Lung (tissue), 12 donors: Measurements from ENCODE around the gene IGLL1. TPM values are rescaled to one million over a fixed set of nuclear protein-coding genes. Genes with fewer than 3 reads are reported as not detected.
A peak's percentile ranks its signal among the peaks of the same experiment; 100 is the strongest.

Source experiments
- ATAC-seq: fragments of 200-7000 bp; cut with Tn5 transposase; one replicate; pipeline ENCODE4 v1.9.1; 2020; ENCODE audit warnings: moderate number of reproducible peaks; ENCODE audit not compliant: insufficient read depth, low FRiP score
- DNase-seq, 3 donors: peaks; one replicate each; pipeline ENCODE4 v3.0.0-alpha.2; 2013 to 2017
- H3K27ac ChIP-seq, 2 donors: one replicate each; pipeline ENCODE4 v1.5.1; 2013; ENCODE audit warnings: mild to moderate bottlenecking in 2 of 2, moderate library complexity in 2 of 2, control low read depth in 1 of 2, inconsistent platforms in 1 of 2, low read depth in 1 of 2, low read length in 1 of 2
- H3K27me3 ChIP-seq, 3 donors: one replicate each; pipeline ENCODE4 v1.5.1; 2013; ENCODE audit warnings: low read length in 2 of 3; ENCODE audit not compliant: control insufficient read depth in 3 of 3, insufficient read depth in 3 of 3
- H3K36me3 ChIP-seq, 4 donors: one replicate each; pipeline ENCODE4 v1.5.1; 2013; ENCODE audit warnings: low read length in 4 of 4, mild to moderate bottlenecking in 1 of 4, moderate library complexity in 1 of 4; ENCODE audit not compliant: control insufficient read depth in 4 of 4, insufficient read depth in 4 of 4
- H3K4me1 ChIP-seq, 5 donors: one replicate each; pipeline ENCODE4 v1.5.1; 2013; ENCODE audit warnings: low read length in 5 of 5, mild to moderate bottlenecking in 2 of 5, moderate library complexity in 1 of 5; ENCODE audit not compliant: control insufficient read depth in 5 of 5, insufficient read depth in 5 of 5
- H3K4me3 ChIP-seq: one replicate; pipeline ENCODE4 v1.5.1; 2013; ENCODE audit warnings: mild to moderate bottlenecking, control low read depth, moderate library complexity
- H3K9ac ChIP-seq, 2 donors: one replicate each; pipeline ENCODE4 v1.5.1; 2013; ENCODE audit warnings: low read length in 2 of 2, control low read depth in 1 of 2; ENCODE audit not compliant: insufficient read depth in 1 of 2
- H3K9me3 ChIP-seq, 4 donors: one replicate each; pipeline ENCODE4 v1.5.1; 2013; ENCODE audit warnings: low read length in 3 of 4, mild to moderate bottlenecking in 1 of 4, moderate library complexity in 1 of 4; ENCODE audit not compliant: control insufficient read depth in 4 of 4, insufficient read depth in 3 of 4
- CTCF ChIP-seq: IDR thresholded peaks from 2 replicates; pipeline ENCODE4 v1.5.1; 2012; ENCODE audit warnings: mild to moderate bottlenecking; ENCODE audit errors: control extremely low read depth, extremely low read depth
- WGBS, 2 donors: extraction: QIAGEN DNeasy Blood & Tissue Kit; methylation state at CpG; one replicate each; pipeline ENCODE4 v1.1.7; 2013; 5-methylcytosine and 5-hydroxymethylcytosine counted together
- polyA plus RNA-seq, 2 donors: library from polyadenylated mRNA; stranded (reverse); fragments of 200-250 nt; gene quantifications; one replicate each; pipeline ENCODE4 v1.2.1, GENCODE V29; 2013
- total RNA-seq, 2 donors: library from RNA; depleted of rRNA in 1 of 2; stranded (reverse); fragments of >200 nt in 1 of 2; gene quantifications; one replicate each; pipeline ENCODE4 v1.2.1, GENCODE V29; 2014 to 2021
- donor health status: control.
- donor health status: control.
- donor health status: Bipolar disorder and iron deficiency.
- donor health status: healthy.
- donor health status: DM: yes; HTN: yes; CAD: no.

The IGLL1 gene
- total and polyA plus RNA-seq, 4 donors: 0.16 to 0.28 TPM; not detected in 2

DNA sequence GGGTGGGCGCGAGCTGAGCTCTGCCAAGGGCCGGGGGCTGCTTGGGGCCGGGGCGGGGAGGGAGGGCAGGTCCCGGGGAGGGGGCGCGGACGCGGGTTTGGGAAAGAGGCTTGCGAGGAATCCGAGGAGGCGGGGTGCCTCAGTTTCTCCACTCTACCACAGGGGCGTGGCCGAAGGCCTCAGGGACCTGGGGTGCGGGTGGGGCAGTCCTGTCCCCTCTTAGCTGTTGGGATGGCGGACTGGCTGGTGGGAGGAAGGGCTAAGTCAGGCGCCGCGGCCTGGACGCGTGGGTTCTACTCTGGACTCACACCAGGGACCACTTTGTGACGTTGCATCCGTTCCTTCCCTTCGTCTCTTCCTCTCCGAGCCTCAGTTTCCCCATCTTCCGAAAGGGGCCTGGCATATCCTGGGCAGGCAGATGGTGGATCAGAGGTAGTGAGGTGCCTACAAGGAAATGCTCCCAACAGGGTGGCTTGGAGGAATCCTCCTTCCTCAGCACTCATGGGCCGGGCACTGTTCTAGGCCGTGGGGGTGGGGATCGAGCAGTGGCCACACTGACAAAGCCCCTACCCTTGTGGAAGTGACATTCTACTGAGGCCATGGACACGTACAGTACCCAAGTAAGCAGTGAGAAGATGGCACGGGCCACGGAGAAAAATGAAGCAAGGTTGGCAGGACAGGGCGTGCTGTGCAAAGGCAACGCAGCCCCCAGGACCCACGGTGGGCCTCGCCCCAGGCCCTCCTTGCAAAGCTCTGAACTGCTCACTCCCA lies 13.2 kb downstream of the IGLL1 start:
- no peak for TF ChIP-seq CTCF
- H3K9ac ChIP-seq: no peak overlapping the region
- ATAC-seq: no peak

DNA sequence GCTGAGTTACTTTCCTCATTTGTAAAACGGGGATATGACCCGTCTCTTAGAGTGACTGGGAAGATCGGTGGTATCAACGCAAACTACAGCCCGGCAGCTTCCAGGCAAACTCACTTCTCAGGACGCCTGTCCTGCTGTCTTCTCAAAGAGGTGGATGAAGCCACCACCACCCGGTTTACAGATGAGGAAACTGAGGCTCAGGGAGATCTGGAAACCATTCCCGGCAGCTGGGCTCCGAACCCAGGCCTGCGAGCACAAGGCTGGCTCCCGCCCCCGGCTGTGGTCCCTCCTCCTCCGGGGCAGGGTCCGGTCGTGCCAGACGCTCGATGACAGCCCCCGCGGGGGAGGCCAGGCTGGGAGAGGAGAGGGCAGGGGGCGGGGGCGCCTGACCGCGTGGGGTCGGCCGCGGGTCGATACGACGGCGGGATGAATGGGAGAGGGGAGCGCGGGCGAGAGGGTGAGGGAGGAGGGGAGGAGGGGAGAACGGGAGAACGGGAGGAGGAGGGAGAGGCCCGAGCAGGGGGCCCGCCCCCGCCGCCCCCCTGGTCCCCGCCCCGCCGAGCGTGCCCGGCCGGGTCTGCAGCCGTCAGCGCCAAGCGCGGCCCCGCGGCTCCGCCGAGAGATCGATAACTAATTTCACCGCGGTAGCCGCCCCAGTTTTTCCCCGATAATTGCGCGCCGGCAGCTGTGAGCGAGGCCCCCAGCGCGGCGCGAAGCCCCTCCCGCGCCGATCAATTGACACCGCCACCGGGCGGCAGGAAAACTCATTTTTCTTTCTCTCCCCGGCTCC lies 14.0 kb downstream of the IGLL1 start:
- no peaks in the 10 kb centered on the region for H3K36me3 ChIP-seq
- H3K9ac ChIP-seq: no peak overlapping the region
- ATAC-seq: no peak
- H3K27ac ChIP-seq: no peak overlapping the region
- no peaks in the 10 kb centered on the region for H3K9me3 ChIP-seq
- no peak overlapping the region for H3K4me3 ChIP-seq
- no peaks in the 10 kb centered on the region for H3K27me3 ChIP-seq
- WGBS, 2 donors: 1% methylated on average over 42 to 73 of the region's 73 CpGs
- no peak for TF ChIP-seq CTCF
- peak; percentile 60 to 72 (median 62) for DNase-seq
- H3K4me1 ChIP-seq: peaks cover 0 to 9% (median 5%) of the 10 kb centered on the region in 5 donors

More for the DNA sequence above, 13.2 kb downstream of the IGLL1 start:
- peaks cover 0 to 2% (median 0%) of the 10 kb centered on the region in 4 donors for H3K9me3 ChIP-seq
- H3K4me1 ChIP-seq: peaks cover 0 to 9% (median 5%) of the 10 kb centered on the region in 5 donors
- no peak overlapping the region for H3K27ac ChIP-seq
- H3K36me3 ChIP-seq: no peaks in the 10 kb centered on the region
- no peak overlapping the region for H3K4me3 ChIP-seq
- WGBS, 2 donors: 61 to 82% methylated on average over 26 to 37 of the region's 37 CpGs
- DNase-seq: no peak
- no peaks in the 10 kb centered on the region for H3K27me3 ChIP-seq

DNA sequence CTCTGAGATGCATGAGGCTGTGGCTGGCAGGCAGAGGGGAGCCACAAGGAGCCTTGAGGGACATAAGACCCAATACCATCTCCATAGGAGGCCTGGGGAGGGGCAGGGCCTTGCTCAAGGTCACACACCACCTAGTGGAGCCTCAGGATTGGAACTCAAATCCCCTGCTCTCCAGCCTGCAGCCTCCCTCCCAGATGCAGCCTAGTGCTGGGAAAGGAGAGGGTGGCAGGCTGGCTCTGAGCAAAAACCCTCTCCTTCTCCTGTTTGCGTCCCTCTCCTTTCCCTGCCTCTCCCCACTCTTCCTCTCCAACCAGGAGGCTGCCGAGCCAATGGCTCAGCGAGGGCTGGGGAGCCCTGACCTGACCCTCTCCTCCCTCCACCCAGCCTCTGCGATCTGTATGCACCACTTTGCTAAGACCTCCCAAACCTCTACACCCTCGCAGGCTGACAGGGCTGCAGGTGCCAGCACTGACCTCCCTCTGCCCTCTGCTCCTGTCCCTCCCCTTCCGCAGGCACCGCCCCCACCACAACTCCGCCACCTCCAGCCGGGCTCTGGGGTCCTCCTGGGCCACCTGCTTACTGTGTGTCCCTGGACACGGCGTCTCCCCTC lies 14.7 kb downstream of the IGLL1 start:
- peak in 2 of 3 donors; percentile 3 to 10 for DNase-seq
- no peaks in the 10 kb centered on the region for H3K27me3 ChIP-seq
- ATAC-seq: no peak
- no peak overlapping the region for H3K27ac ChIP-seq
- no peak overlapping the region for H3K4me3 ChIP-seq
- 3 to 10% methylated on average over 11 of the region's 11 CpGs for WGBS, 2 donors
- no peak for TF ChIP-seq CTCF
- peaks cover 0 to 9% (median 5%) of the 10 kb centered on the region in 5 donors for H3K4me1 ChIP-seq
- no peak overlapping the region for H3K9ac ChIP-seq
- no peaks in the 10 kb centered on the region for H3K36me3 ChIP-seq
- H3K9me3 ChIP-seq: no peaks in the 10 kb centered on the region
